Colonic mucosa (tissue), 4 donors: Measurements from ENCODE around the gene ZDHHC14. TPM values are rescaled to one million over a fixed set of nuclear protein-coding genes. Genes with fewer than 3 reads are reported as not detected.

Experiments
- DNase-seq: peaks from one replicate; pipeline ENCODE4 v3.0.0-alpha.2; 2020
- H3K27ac ChIP-seq: fragments of 200-600 bp; one replicate; pipeline ENCODE4 v1.8.0; 2021
- H3K27me3 ChIP-seq: fragments of 200-600 bp; one replicate; pipeline ENCODE4 v1.8.0; 2021
- H3K36me3 ChIP-seq: fragments of 200-600 bp; one replicate; pipeline ENCODE4 v1.8.0; 2021
- H3K4me1 ChIP-seq: fragments of 200-600 bp; one replicate; pipeline ENCODE4 v1.8.0; 2021; ENCODE audit warnings: mild to moderate bottlenecking
- H3K4me3 ChIP-seq: fragments of 200-600 bp; one replicate; pipeline ENCODE4 v1.8.0; 2021
- H3K9ac ChIP-seq, 2 donors: one replicate each; pipeline ENCODE4 v1.7.0; 2013; ENCODE audit warnings: control low read depth in 2 of 2, low read depth in 2 of 2, low read length in 2 of 2
- H3K9me3 ChIP-seq: fragments of 200-600 bp; one replicate; pipeline ENCODE4 v1.8.0; 2021
- intact Hi-C: fragments of 100-400 bp; cut with DNase I; formaldehyde crosslinking; loops from one replicate; pipeline ENCODE4 v1.14.1; 2022
- total RNA-seq, 2 donors: library from RNA; stranded (reverse); fragmentation: NEBNext Ultra II Directional in 1 of 2; extraction: Animal tissue kit (Norgen Biotek cat#: 25700) in 1 of 2; gene quantifications; one replicate each; pipeline ENCODE4 v1.2.1, GENCODE V29; 2021
- TF ChIP-seq, protein P1 (sequence below): fragments of 200-600 bp; IDR thresholded peaks from one replicate; pipeline ENCODE4 v1.8.0; 2022; ENCODE audit warnings: antibody characterized with exemption, mild to moderate bottlenecking
- donor health status: healthy.
- donor health status: DM: no; HTN: no; CAD: no.
- donor health status: DM: no; HTN: no; CAD: no.

Gene ZDHHC14
- total RNA-seq, 2 donors from 2014 or later: 8.4 to 11.4 TPM

GRCh38 chr6:157364705-157365104, 16.3 kb upstream of the ZDHHC14 start:
- Histone ChIP-seq H3K9ac (no peak overlapping the region), H3K9me3 (no peaks in the 10 kb centered on the region), H3K4me3 (no peak overlapping the region), H3K27me3 (no peaks in the 10 kb centered on the region), H3K36me3 (no peaks in the 10 kb centered on the region), H3K27ac (no peak overlapping the region), H3K4me1 (no peaks in the 10 kb centered on the region)
- DNase-seq: no peak
- TF ChIP-seq, protein P1, sequence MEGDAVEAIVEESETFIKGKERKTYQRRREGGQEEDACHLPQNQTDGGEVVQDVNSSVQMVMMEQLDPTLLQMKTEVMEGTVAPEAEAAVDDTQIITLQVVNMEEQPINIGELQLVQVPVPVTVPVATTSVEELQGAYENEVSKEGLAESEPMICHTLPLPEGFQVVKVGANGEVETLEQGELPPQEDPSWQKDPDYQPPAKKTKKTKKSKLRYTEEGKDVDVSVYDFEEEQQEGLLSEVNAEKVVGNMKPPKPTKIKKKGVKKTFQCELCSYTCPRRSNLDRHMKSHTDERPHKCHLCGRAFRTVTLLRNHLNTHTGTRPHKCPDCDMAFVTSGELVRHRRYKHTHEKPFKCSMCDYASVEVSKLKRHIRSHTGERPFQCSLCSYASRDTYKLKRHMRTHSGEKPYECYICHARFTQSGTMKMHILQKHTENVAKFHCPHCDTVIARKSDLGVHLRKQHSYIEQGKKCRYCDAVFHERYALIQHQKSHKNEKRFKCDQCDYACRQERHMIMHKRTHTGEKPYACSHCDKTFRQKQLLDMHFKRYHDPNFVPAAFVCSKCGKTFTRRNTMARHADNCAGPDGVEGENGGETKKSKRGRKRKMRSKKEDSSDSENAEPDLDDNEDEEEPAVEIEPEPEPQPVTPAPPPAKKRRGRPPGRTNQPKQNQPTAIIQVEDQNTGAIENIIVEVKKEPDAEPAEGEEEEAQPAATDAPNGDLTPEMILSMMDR: no peak
- intact Hi-C loops: no loop called here

DNA sequence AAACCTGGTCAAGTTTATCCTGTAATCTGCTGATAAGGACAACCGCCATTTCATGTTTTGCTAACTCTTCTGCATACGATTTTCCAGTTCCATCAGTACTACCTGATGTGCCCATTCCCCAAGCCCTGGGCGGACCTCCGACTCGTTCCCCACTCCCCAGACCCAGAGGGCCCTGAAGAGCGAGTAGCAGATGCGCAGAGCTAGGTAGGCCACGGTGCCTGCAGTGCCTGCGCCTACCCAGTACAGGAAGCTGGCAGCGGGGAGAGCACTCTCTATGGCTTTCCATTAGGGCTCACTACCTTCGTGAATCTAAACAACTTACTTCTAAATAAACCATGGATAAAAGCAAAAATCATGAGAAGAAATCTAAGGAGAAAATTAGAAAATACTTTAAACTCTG, 14.3 kb upstream of the ZDHHC14 start:
- Histone ChIP-seq H3K4me1 (no peaks in the 10 kb centered on the region), H3K4me3 (no peak overlapping the region), H3K9me3 (no peaks in the 10 kb centered on the region), H3K36me3 (no peaks in the 10 kb centered on the region), H3K9ac (no peak overlapping the region), H3K27ac (no peak overlapping the region), H3K27me3 (no peaks in the 10 kb centered on the region)
- TF ChIP-seq, protein P1: no peak
- no peak for DNase-seq
- intact Hi-C loops: no loop called here

DNA sequence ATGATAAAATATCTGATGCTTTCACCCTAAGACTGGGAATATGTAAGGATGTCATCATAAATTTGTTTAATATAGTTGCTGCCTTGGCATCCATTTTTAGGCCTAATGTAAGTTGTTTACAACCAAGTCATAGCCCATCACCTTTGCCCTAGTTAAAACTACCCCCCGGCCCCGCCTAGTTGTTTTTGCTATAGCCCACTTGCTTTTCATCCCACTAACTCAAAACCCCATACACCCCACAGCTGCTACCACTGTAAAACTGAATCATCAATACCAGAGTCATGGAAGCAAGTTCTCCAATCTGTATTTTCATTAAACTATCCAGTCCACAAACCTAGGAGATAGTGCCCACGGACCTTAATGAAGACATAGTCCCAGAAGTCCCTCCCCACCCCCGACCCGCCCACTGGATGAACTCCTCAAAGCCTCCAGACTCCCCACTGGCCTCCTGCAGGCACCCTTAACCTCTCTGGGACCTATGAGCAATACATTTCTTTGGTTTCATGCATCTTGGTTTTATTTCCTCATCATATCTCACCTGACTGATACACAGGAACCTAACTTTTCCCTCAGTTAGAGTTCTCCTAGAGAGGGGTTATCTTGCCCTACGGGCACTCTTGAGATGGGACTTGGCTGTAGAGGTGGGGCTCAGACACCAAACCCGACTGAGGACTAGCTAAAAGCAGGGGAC, 12.5 kb upstream of the ZDHHC14 start:
- H3K4me1 ChIP-seq: no peaks in the 10 kb centered on the region
- TF ChIP-seq, protein P1: no peak
- intact Hi-C loops: no loop called here

GRCh38 chr6:157370755-157371154, 10.2 kb upstream of the ZDHHC14 start:
- TF ChIP-seq, protein P1: no peak
- Histone ChIP-seq H3K27me3 (no peaks in the 10 kb centered on the region), H3K4me1 (no peaks in the 10 kb centered on the region), H3K36me3 (no peaks in the 10 kb centered on the region), H3K27ac (no peak overlapping the region), H3K9me3 (no peaks in the 10 kb centered on the region), H3K9ac (no peak overlapping the region), H3K4me3 (no peak overlapping the region)
- intact Hi-C loops: no loop called here
- no peak for DNase-seq

More for the DNA sequence above, 12.5 kb upstream of the ZDHHC14 start:
- no peak overlapping the region for H3K9ac ChIP-seq
- no peak overlapping the region for H3K27ac ChIP-seq
- DNase-seq: no peak
- no peak overlapping the region for H3K4me3 ChIP-seq
- H3K27me3 ChIP-seq: no peaks in the 10 kb centered on the region
- no peaks in the 10 kb centered on the region for H3K36me3 ChIP-seq
- no peaks in the 10 kb centered on the region for H3K9me3 ChIP-seq

- Histone ChIP-seq H3K36me3 (no peaks in the 10 kb centered on the region), H3K4me1 (no peaks in the 10 kb centered on the region), H3K9me3 (no peaks in the 10 kb centered on the region), H3K4me3 (no peak overlapping the region), H3K9ac (no peak overlapping the region), H3K27me3 (no peaks in the 10 kb centered on the region), H3K27ac (no peak overlapping the region)
- intact Hi-C loops: no loop called here
- TF ChIP-seq, protein P1: no peak
- DNase-seq: no peak
Measured at GRCh38 chr6:157372501-157373280, 8.3 kb upstream of the ZDHHC14 start.
